Activated effector memory CD4-positive, alpha-beta T cell treated with anti-CD3 and anti-CD28 coated beads, Interleukin-2, amount 50 U/mL, for 16 hours (primary cell): ENCODE data around the gene TMOD1.
"Not testable (repeated sequence)": the region's sequence is repeated elsewhere in the genome, so short reads cannot be mapped to it uniquely, and the experiment has no call there.

ENCODE experiments used
- DNase-seq: peaks from one replicate; pipeline ENCODE4 v3.0.0-alpha.2; 2020

Gene TMOD1

DNA sequence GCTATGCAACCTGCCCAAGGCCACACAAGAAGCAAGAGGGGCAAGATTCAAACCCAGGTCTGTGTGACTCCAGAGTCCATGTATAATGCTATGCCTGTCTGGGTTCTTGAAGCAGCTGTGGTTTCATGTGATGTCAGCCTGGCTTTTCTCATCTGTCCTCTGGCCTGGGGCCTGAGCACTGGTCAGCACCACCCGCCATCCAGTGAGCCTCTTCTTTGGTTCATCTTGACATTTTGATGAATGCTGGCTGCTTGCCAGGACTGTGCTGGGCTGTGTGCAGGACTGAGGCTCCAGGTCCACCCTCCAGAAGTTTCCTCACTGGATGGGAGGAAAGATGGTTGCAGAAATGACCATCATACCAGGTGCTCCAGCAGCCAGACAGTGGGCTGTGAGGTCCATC lies 70.2 kb downstream of the TMOD1 start:
- DNase-seq, result no peak

DNA sequence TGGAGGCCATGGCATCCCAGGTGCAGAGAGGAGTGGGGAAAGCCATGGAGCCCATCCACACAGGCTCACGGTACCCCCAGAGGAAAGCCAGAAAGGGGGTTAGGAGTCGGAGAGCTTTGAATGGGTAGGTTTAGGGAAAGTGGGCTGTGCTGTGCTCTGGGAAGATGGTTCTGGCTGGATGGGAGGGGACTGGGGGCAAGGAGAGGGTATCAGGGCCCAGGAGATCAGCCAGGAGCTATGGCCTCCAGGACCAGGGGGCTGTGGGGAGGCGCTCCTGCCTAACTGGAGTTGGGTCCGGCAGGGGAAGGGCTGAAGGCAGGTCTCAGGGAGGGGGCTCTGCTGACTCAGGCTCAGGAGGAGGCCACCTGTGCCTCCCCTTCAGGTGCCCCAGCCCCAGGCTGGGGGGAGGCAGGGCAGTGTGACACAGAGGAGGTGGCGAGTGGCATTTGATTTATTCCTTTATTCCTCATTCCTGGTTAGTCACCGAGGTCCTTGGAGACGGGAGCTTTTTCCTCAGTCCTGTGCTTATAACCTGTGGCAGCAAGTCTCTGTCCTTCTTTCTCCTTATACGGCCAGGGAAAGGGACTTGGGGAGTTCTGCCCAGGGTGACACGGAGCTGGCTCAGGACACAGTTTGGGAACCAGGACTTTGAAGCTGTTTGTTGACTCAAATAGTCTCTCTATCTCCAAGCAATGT lies 70.9 kb downstream of the TMOD1 start:
- peak; percentile 50 for DNase-seq

DNA sequence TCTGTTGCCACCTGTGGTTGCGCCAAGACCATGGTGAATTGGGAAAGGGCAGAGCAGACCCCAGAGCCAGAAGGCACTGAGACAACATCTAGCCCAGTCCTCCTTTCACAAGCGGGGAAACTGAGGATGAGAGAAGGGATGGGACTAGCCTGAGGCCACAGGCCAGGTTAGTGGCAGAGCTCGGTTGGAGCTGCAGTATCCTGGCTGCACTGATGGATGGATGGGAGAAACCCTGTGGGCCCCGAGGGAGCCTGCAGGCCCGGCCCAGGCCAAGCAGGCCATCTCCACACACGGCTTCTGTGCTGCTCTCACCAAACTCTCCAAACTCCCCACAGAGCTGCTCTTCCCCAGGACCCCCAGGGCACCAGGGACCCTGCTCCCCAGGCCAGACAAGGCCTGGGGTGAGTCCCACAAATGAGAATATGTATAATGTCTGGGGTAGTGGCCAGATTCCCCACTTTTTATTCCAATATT lies 71.5 kb downstream of the TMOD1 start:
- DNase-seq, result peak; percentile 27

DNA sequence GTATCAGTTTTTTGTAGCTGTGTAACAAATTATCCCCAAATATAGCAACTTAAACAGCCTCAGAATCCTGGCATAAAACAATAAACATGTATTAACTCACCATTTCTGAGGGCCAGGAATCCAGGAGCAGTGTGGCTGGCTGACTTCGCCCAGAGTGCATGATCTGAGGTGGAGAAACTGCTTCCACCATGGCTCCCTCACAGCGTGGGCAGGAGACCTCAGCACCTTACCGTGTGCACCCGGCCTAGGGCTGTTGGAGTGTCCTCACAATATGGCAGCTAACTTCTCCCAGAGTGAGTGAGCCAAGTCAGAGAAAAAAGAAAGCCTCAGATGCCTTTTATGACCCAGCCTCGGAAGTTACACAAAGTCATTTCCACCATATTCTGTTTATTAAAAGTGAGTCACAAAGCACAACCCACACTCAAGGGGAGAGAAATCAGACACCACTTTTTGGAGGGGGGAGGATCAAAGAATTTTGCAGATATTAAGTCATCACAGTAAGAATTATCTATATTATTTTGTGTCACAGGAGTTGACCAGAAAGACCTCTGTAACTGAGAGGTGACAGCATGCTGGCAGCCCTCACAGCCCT lies 72.1 kb downstream of the TMOD1 start:
- DNase-seq, result peak; percentile 33

DNA sequence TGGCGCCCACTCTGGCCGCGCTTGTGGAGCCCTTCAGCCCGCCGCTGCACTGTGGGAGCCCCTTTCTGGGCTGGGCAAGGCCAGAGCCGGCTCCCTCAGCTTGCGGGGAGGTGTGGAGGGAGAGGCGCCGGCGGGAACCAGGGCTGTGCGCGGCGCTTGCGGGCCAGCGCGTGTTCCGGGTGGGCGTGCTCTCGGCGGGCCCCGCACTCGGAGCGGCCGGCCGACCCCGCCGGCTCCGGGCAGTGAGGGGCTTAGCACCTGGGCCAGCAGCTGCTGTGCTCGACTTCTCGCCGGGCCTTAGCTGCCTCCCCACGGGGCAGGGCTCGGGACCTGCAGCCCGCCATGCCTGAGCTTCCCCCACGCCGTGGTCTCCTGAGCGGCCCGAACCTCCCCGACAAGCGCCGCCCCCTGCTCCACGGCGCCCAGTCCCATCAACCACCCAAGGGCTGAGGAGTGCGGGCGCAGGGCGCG lies 72.7 kb downstream of the TMOD1 start:
- peak; percentile 31 for DNase-seq

DNA sequence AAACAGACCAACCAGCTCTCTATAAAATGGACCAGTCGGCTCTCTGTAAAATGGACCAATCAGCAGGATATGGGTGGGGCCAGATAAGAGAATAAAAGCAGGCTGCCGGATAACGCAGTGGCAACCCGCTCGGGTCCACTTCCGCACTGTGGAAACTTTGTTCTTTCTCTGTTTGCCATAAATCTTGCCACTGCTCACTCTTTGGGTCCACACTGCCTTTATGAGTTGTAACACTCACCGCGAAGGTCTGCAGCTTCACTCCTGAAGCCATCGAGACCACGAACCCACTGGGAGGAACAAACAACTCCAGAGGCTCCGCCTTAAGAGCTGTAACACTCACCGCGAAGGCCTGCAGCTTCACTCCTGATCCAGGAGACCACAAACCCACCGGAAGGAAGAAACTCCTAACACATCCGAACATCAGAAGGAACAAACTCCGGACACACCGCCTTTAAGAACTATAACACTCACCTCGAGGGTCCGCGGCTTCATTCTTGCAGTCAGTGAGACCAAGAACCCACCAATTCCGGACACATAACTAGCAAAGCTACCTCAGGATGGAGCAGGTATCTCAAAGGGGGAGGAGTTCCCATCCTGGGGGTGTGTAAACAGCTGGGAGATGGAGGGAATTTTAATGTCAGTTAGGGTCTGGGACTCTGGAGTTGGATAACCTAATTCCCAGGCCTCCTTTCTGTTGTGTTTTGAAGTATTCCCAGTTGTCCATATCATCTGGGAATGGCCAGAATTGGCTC lies 73.6 kb downstream of the TMOD1 start:
- peak; percentile 72 for DNase-seq

DNA sequence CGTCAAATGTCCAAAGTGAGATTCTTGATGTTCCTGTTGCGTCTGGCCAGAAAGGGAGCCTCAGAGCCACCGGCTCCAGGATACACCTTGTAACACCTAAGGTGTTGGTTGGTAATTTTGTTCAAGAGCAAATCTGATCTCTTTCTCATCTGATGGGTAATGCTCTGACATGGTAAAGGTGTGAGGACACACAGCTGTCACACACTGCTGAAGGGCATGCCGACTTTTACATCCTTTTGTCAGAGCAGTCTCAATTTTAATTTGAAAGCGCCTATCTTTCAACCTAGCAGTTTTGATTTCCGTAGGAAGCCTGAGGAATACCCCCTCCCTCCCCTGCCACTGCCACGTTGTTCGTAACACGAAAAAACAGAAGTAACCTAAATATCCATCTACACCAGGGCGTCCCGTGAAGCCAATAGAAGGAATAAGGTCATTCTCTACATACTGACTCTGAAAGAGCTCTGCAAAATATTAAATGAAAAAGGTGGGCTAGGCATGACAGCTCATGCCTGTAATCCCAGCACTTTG lies 74.3 kb downstream of the TMOD1 start:
- peak; percentile 24 for DNase-seq

DNA sequence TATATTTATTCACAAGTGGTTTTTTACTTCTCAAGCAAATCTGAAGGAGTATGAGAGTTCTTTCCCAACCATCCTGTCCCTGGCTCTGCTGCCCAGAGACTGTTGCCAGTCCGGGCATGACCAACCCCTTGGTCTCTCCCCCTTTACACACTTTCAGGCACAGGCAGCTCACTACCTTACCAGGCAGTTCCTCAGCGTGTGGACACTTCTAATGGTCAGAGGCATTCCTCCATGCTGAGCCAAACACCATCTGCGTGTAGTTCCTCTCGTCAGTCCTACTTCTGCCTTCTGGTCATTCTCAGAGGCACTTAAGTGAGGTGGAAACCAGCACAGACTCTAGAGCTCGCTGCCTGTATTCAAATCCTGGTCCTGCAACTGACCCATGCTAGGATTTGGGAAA lies 75.6 kb downstream of the TMOD1 start:
- DNase-seq, result no peak

DNA sequence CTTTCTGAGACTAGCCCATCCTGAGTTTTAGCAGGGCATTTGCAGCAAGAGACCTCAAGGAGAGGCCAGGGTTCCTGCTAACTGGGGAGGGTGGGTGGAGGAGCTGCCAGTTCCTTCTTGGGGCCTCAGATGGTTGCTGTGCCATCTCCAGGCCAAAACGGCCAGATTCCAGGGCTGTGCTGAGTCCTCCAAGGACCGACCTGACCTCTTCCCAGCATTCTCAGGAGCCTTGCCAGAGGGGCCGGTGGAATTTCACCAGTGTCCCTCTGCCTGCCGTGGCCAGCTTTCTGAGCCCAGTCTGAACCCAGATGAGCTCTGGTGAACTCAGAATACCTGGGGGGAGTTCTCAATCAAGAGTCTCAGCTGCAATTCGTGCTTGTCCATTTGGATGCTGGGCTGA lies 77.4 kb downstream of the TMOD1 start:
- DNase-seq, result no peak

DNA sequence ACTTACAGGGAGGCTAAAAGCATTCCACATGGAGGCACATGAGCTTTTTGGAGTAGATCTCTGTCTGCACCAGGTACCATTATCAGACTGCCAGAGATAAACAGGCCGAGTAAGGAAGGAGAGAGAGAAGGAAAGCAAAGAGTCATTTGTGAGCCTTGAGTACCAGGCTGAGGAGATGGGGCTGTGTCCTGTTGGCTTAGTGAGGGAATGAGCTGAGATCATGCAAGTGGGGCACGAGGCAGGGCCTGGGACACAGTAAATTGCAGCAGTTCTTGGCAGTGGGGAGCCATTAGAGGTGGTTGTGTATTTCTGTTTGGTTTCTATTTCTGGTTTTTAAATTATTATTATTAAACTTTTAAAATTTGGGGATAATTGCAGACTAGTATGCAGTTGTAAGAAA lies 78.4 kb downstream of the TMOD1 start:
- no peak for DNase-seq

DNA sequence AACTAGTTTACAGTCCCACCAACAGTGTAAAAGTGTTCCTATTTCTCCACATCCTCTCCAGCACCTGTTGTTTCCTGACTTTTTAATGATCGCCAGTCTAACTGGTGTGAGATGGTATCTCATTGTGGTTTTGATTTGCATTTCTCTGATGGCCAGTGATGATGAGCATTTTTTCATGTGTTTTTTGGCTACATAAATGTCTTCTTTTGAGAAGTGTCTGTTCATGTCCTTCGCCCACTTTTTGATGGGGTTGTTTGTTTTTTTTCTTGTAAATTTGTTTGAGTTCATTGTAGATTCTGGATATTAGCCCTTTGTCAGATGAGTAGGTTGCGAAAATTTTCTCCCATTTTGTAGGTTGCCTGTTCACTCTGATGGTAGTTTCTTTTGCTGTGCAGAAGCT lies 80.1 kb downstream of the TMOD1 start:
- not testable (repeated sequence) for DNase-seq

DNA sequence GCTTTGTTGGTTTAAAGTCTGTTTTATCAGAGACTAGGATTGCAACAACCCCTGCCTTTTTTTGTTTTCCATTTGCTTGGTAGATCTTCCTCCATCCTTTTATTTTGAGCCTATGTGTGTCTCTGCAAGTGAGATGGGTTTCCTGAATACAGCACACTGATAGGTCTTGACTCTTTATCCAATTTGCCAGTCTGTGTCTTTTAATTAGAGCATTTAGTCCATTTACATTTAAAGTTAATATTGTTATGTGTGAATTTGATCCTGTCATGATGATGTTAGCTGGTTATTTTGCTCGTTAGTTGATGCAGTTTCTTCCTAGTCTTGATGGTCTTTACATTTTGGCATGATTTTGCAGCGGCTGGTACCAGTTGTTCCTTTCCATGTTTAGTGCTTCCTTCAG lies 83.3 kb downstream of the TMOD1 start:
- not testable (repeated sequence) for DNase-seq

DNA sequence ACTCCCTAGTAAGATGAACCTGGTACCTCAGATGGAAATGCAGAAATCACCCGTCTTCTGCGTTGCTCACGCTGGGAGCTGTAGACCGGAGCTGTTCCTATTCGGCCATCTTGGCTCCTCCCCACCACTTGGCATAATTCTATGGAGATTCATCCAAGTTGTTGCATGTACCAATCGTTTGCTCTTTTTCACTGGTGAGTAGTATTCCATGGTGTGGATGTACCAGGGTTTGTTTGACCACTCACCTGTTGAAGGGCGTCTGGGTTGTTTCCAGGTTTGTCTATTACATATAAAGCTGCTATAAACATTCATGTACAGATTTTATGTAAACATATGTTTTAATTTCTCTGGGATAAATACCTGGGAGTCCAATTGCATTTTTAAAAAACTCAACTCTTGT lies 85.4 kb downstream of the TMOD1 start:
- DNase-seq, result not testable (repeated sequence)

DNA sequence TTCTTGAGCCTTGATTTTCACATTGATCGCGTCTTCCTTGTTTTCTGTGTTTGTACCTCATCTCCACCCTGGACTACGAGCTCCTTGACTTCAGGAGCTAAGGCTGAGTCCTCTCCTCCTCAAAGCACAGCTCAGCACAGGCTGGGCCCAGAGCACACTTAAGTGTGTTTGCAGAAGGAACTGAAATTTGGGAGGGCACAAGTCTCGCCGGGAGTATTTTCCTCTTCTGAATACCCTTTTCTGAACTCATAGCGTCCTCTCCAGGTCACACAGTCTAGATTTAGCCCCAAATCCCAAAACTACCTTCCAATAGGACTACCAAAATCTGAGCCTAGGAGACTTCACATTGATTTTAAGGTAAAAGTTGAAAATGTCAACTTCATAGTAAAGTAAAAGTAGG lies 90.1 kb downstream of the TMOD1 start:
- DNase-seq, result no peak

DNA sequence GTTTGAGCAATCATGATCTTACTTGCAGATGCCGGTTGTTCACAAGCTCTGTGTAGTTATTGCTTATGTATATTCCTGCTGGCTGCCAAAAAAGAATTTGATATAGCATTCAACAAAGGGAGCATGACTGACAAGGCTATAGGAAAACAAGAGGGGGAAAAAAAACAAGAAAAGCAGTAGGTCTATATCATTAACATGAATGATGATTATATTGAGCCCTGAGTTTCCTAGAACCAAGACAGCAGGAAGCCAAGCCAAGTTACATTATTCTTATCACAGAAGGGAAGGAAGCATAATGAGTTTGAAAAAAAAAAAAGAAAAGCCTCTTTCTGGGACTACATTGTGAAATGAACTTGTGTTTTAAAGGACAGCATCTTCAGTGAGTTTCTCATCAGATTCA lies 90.7 kb downstream of the TMOD1 start:
- no peak for DNase-seq

DNA sequence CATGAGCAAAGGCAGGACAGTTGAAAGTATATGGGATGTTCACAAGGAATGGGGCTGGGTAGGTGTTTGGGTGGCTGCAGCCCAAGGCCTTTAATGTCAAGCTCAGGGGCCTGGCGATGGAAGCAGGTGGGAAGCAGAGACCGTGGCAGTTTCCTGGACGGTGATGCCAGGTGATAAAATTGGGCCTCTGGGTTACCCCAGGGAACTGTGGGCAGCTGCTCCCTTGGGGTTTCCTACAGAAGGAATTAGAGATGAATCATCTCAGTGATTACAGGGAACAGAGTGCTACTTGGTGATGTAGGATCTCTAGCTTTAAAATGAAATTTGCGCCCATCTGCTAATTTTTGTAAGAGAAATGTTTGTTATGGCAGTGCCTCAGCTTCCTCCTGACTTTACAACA lies 92.5 kb downstream of the TMOD1 start:
- no peak for DNase-seq

DNA sequence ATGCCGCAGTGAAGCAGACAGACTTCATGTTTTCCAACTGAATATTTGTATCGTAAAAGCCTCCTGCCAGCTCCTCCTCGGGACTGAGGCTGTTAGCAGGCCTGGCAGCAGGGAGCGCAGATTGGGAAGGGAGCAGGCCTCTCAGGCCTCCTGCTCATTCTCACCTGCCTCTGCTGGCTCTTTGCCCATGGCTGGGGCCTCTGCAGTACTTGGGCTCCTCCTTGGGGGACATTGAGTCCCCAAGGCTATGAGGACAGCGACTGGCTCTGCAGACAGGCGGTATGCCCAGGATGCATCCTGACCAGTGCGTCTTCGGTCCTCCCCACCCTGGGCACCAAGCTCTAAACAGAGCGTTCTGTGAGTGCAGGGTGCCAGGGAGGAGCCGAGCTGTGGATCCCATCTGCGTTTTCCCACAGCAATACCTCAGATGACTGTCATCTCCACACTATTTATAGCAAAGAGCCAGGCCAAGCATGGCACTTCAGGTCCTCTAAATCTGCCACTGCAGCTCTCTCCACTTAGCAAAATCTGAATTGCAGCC lies 93.0 kb downstream of the TMOD1 start:
- no peak for DNase-seq

DNA sequence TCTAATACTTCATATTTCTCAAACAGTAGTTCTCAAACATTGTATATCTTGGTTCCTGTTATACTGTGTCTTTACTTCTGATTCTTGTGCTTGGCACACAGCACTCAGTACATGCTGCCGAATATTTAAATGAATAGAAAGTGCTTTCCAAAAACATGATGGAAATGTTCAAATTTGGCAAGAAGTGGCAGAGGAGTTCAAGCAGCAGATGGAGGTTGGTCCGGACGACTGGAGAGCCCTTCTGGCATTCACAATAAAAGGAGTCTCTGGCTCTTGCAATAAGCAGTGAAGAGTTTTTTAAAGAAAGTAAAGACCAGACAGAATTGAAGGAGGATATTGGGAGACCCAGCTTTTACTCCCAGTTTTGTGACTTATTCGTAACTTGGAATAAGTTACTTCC lies 95.4 kb downstream of the TMOD1 start:
- DNase-seq, result no peak

DNA sequence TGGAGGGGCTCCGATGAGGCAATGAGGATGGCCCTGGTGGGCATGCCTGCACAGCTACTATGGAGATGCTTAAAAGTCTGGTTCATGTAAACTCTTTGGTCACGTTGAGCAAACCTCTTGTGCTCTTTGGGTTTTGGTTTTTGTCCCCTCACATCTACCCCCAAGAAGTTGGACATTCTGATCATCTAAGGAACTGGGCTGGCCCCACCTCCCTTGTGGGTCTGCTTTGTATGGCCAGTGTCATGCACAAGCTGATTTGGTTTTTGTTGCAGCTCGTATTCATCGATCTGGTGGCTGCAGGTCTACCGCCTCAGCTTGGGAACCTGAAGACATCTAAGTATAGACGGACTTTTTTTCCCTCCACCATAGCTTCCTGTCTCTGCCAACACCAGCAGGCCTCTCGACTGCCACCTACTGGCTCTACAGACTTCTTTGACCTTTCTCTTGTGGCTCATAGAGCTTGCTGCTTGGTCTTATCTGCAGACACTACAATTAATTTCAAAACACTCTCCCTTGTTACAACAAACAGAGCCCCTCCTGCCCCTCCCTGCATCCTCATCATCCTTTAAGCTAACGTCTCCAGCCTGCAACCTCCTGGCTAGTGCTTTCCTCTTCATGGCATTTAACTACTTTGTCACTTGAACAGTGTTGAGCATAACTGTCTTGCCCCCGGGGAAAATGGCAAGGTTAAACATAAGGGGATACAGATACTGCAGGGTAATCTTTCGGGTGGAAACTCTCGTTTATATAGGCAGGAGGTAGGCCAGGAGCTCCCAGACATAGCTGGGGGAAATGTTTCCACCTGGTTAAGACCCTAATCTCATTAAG lies 97.2 kb downstream of the TMOD1 start:
- DNase-seq, result peak; percentile 81

DNA sequence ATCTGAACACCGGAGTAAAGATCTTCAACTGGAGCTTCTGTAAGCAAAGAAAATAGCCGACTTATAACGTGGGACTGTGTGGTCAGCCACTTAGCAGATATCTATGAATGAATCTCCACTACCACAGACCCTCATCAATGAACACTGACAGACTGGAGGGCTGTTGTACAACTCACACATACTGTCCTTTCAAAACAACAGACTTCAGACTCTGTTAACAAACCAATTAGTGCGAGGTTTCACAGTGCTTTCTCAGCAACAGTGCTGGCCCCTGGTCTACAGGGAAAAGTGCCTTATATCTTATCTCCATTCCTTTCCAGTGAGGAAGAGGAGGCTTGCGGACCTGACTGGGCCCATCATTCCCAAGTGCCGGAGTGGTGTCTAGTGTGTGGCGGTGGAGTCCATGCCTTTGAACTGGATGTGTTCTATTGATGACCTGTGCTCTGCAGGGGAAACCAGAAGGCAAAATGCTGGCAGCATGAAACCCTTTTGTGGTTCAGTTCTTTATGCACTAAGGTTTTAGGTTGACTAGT lies 97.9 kb downstream of the TMOD1 start:
- DNase-seq, result no peak

DNA sequence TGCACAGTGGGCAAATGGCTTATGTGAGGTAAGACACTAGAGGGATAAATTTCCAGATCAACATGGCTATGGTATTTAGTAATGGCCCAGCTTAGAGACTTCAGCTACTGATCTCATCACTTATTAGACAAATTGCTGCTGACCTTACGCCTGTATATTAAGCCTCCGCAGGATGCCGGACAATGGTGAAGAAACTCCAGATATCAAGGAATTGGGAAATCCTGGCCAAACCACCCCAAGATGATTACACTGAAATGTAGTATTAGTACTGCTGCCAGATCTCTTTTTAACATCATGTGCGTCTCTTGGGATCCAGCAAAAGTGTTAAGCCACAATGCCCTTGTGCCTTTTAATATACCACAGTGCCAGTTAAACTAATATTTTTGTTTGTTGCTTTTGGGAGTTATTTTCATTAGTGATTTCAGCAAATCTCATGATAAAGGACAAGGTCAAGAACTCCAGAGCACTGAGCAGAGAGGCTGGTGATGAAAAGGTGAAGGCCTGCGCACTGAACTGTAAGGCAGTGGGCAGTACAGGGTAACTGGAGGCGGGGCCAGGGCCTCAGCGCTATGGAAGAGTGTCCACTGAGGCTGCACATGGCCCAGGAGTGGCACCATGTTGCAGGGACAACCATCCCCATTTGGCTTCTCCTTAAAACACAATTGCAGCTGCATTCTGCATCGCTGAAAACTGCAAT lies 99.2 kb downstream of the TMOD1 start:
- DNase-seq, result no peak
